ENCODE results near the gene ACOXL. TPM values are rescaled to one million over a fixed set of nuclear protein-coding genes. Genes with fewer than 3 reads are reported as not detected.

Gene ACOXL
- total RNA-seq, 4 donors from 2014 or later, result 1.2 to 10.6 (median 2.1) TPM

GRCh38 chr2:111019381-111019780, 287.0 kb downstream of the ACOXL start:
- intact Hi-C loops (cut with DNase I), result no loop called here
- DNase-seq, result no peak
- TF ChIP-seq, protein P1, sequence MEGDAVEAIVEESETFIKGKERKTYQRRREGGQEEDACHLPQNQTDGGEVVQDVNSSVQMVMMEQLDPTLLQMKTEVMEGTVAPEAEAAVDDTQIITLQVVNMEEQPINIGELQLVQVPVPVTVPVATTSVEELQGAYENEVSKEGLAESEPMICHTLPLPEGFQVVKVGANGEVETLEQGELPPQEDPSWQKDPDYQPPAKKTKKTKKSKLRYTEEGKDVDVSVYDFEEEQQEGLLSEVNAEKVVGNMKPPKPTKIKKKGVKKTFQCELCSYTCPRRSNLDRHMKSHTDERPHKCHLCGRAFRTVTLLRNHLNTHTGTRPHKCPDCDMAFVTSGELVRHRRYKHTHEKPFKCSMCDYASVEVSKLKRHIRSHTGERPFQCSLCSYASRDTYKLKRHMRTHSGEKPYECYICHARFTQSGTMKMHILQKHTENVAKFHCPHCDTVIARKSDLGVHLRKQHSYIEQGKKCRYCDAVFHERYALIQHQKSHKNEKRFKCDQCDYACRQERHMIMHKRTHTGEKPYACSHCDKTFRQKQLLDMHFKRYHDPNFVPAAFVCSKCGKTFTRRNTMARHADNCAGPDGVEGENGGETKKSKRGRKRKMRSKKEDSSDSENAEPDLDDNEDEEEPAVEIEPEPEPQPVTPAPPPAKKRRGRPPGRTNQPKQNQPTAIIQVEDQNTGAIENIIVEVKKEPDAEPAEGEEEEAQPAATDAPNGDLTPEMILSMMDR (IDR thresholded peaks at IDR 0.05), result no peak
- no peak for TF ChIP-seq POLR2A (IDR thresholded peaks at IDR 0.05)
- no peaks in the 10 kb centered on the region for H3K36me3 ChIP-seq
- H3K4me1 ChIP-seq, result no peaks in the 10 kb centered on the region
- H3K4me3 ChIP-seq (replicated peaks in 1 of 3), result no peak overlapping the region
- H3K9me3 ChIP-seq, result no peaks in the 10 kb centered on the region
- H3K27me3 ChIP-seq, result no peaks in the 10 kb centered on the region
- WGBS, 2 donors, result 88 to 89% methylated on average over 10 of the region's 10 CpGs
- H3K27ac ChIP-seq, result no peak overlapping the region

DNA sequence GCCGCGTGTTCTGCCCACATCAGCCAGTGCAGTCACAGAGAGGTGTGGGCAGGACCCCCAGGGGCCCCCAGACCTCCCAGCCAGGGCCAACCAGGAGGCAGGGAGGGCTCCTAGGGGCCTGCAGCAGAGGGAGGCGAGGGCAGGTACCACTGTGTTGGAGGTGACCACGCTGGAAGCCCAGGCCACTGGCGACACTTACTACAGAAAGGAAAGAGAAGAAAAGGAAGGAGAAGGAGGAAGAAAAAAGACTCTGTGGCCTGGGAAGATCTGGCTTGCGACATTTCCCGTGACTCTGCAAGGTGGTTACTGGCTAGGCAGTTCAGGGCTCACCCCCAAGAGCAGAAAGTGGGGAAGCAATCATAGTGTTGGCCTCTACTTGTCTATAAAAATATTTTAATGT, 290.3 kb downstream of the ACOXL start:
- Histone ChIP-seq H3K9me3 (no peaks in the 10 kb centered on the region), H3K4me3 (replicated peaks in 1 of 3) (no peak overlapping the region), H3K36me3 (no peaks in the 10 kb centered on the region), H3K4me1 (no peaks in the 10 kb centered on the region), H3K27ac (no peak overlapping the region), H3K27me3 (no peaks in the 10 kb centered on the region)
- no peak for TF ChIP-seq POLR2A (IDR thresholded peaks at IDR 0.05)
- TF ChIP-seq, protein P1 (IDR thresholded peaks at IDR 0.05), result no peak
- intact Hi-C loops (cut with DNase I), result no loop called here
- WGBS, 2 donors, result 82 to 92% methylated on average over 7 of the region's 7 CpGs
- no peak for DNase-seq

DNA sequence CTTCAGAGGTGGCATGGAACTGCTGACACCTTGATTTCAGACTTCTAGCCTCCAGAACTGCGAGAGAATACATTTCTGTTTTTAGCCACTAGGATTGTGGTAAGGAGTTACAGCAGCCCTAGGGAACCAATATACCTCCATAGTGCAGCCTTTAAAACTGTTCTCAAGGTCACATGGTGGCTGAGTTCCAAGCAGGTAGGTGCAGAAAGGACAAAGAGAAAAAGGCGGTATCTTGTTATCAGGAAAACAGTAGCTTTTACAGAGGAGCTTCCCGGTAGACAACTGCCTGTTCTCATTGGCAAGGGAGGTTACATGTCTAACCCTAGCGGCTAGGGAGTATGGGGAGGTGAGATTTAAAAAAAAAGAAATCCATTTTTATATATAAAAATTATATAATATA, 292.1 kb downstream of the ACOXL start:
- intact Hi-C loops (cut with DNase I), result no loop called here
- Histone ChIP-seq H3K9me3 (no peaks in the 10 kb centered on the region), H3K4me3 (replicated peaks in 1 of 3) (no peak overlapping the region), H3K4me1 (no peaks in the 10 kb centered on the region), H3K27me3 (no peaks in the 10 kb centered on the region), H3K36me3 (no peaks in the 10 kb centered on the region), H3K27ac (no peak overlapping the region)
- 94 to 96% methylated on average over 4 of the region's 4 CpGs for WGBS, 2 donors
- TF ChIP-seq POLR2A (IDR thresholded peaks at IDR 0.05), result no peak
- TF ChIP-seq, protein P1 (IDR thresholded peaks at IDR 0.05), result no peak
- DNase-seq, result no peak

GRCh38 chr2:111025288-111025687, 292.9 kb downstream of the ACOXL start:
- no peak for DNase-seq
- Histone ChIP-seq H3K27ac (no peak overlapping the region), H3K36me3 (no peaks in the 10 kb centered on the region), H3K9me3 (no peaks in the 10 kb centered on the region), H3K4me3 (replicated peaks in 1 of 3) (no peak overlapping the region), H3K27me3 (no peaks in the 10 kb centered on the region), H3K4me1 (no peaks in the 10 kb centered on the region)
- TF ChIP-seq, protein P1 (IDR thresholded peaks at IDR 0.05), result no peak
- TF ChIP-seq POLR2A (IDR thresholded peaks at IDR 0.05), result no peak
- WGBS, 2 donors, result 87 to 92% methylated on average over 4 of the region's 4 CpGs
- intact Hi-C loops (cut with DNase I), result no loop called here

DNA sequence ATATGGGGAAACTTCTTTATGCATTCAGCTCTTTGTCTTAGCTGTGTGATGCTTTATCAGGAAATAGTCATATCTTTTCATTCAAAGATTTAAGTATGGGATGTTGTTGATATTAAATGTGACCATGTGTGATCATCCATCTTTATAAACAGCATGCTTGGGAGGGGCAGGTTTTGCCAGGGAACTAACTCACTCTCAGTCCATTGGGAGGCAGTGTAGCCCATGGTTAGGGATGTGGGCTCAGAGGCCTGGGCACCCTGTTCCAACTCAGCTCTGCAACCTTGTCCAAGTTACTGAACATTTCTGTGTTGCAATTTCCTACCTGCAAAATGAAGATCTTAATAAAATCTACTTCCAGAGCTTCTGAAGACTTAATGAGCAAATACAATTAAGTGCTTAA, 296.3 kb downstream of the ACOXL start:
- no peak for TF ChIP-seq POLR2A (IDR thresholded peaks at IDR 0.05)
- TF ChIP-seq, protein P1 (IDR thresholded peaks at IDR 0.05), result no peak

More for the DNA sequence above, 296.3 kb downstream of the ACOXL start:
- Histone ChIP-seq H3K9me3 (no peaks in the 10 kb centered on the region), H3K4me3 (replicated peaks in 1 of 3) (no peak overlapping the region), H3K27ac (no peak overlapping the region), H3K4me1 (peaks cover 10 to 25% of the 10 kb centered on the region in 2 donors), H3K36me3 (no peaks in the 10 kb centered on the region), H3K27me3 (no peaks in the 10 kb centered on the region)
- intact Hi-C loops (cut with DNase I), result no loop called here
- DNase-seq, result no peak
